K562 (cell line): Measurements from ENCODE around the gene ARHGEF33. TPM values are rescaled to one million over a fixed set of nuclear protein-coding genes. Genes with fewer than 3 reads are reported as not detected.

Experiments used
- CBX2 ChIP-seq: fragments of 200-600 bp; sonication (generic); IDR thresholded peaks from one replicate; pipeline ENCODE4 v1.6.1; 2012; ENCODE audit warnings: mild to moderate bottlenecking, low read length, inconsistent platforms; ENCODE audit not compliant: insufficient read depth, poor library complexity, severe bottlenecking
- CBX5 ChIP-seq: IDR thresholded peaks from 2 replicates; pipeline ENCODE4 v1.6.1; 2014; ENCODE audit warnings: low read depth, borderline replicate concordance
- DPF2 ChIP-seq: fragments of 450-650 bp; IDR thresholded peaks from 2 replicates; pipeline ENCODE4 v1.6.1; 2016
- FIP1L1 ChIP-seq: fragments of 200-400 bp; formaldehyde crosslinking; IDR thresholded peaks from 2 replicates; pipeline ENCODE4 v1.6.1; 2018; ENCODE audit warnings: mild to moderate bottlenecking, low read depth, low read length; ENCODE audit not compliant: poor library complexity, severe bottlenecking
- GATAD2A ChIP-seq: fragments of 450-650 bp; IDR thresholded peaks from 2 replicates; pipeline ENCODE4 v1.6.1; 2017
- HEY1 ChIP-seq: fragments of 250-450 bp; sonication (Bioruptor Pico); IDR thresholded peaks from 2 replicates; pipeline ENCODE4 v1.5.0; 2020; ENCODE audit warnings: mild to moderate bottlenecking, moderate library complexity, borderline replicate concordance
- HOMEZ ChIP-seq: fragments of 250-450 bp; sonication (Bioruptor Pico); IDR thresholded peaks from 2 replicates; pipeline ENCODE4 v1.4.0; 2020; ENCODE audit warnings: mild to moderate bottlenecking, moderate library complexity
- ID3 ChIP-seq, 2 experiments: fragments of 250-450 bp in 1 of 2; fragments of 450-650 bp in 1 of 2; sonication (Bioruptor Pico) in 1 of 2; IDR thresholded peaks; 2 replicates each; pipeline versions ENCODE4 v1.6.1 to v1.8.0; 2016 to 2021; ENCODE audit warnings: mild to moderate bottlenecking in 2 of 2, moderate library complexity in 2 of 2, missing compliant biosample characterization in 1 of 2, missing genetic modification characterization in 1 of 2
- MITF ChIP-seq: IDR thresholded peaks from 2 replicates; pipeline ENCODE4 v1.6.1; 2014; ENCODE audit warnings: antibody characterized with exemption
- MNT ChIP-seq, 2 experiments: fragments of 450-650 bp; conservative IDR thresholded peaks; 2 replicates each; pipeline ENCODE4 v1.6.1; 2017; ENCODE audit warnings: mild to moderate bottlenecking in 2 of 2, moderate library complexity in 2 of 2
- NONO ChIP-seq, 2 experiments: fragments of 200-400 bp in 1 of 2; fragments of 450-650 bp in 1 of 2; formaldehyde crosslinking in 1 of 2; IDR thresholded peaks; 2 replicates each; pipeline ENCODE4 v1.6.1; 2017; ENCODE audit warnings: low read depth in 2 of 2, mild to moderate bottlenecking in 2 of 2, moderate library complexity in 2 of 2, low read length in 1 of 2
- NUFIP1 ChIP-seq: fragments of 450-650 bp; IDR thresholded peaks from 2 replicates; pipeline ENCODE4 v1.6.1; 2018; ENCODE audit not compliant: partially characterized antibody
- SOX6 ChIP-seq: fragments of 450-650 bp; IDR thresholded peaks from 2 replicates; pipeline ENCODE4 v1.6.1; 2014; ENCODE audit warnings: mild to moderate bottlenecking
- TRIM25 ChIP-seq: fragments of 450-650 bp; IDR thresholded peaks from 2 replicates; pipeline ENCODE4 v1.7.0; 2016; ENCODE audit warnings: borderline replicate concordance
- UBTF ChIP-seq, 2 experiments: IDR thresholded peaks; 2 replicates each; pipeline ENCODE4 v1.6.1; 2012; ENCODE audit warnings: improper control_type of control experiment in 2 of 2, low read depth in 2 of 2, low read length in 2 of 2, borderline replicate concordance in 1 of 2
- ZNF668 ChIP-seq: fragments of 250-450 bp; sonication (Bioruptor Pico); IDR thresholded peaks from 2 replicates; pipeline ENCODE4 v1.8.0; 2022; ENCODE audit warnings: mild to moderate bottlenecking, inconsistent platforms
- polyA plus RNA-seq, 8 experiments: library from polyadenylated mRNA; depleted of rRNA in 4 of 8; stranded (reverse) in 5 of 8; unstranded in 3 of 8; fragments of >200 nt; fragmentation: Nextera tagmentation in 2 of 8; fragmentation: Illumina TruSeq in 1 of 8; extraction: Ambion mirVana in 2 of 8; extraction: Trizol in 1 of 8; gene quantifications; 2 replicates each; pipeline versions ENCODE4 v1.2.1 to v1.2.3, GENCODE V29; 2011 to 2014; ENCODE audit warnings: inconsistent platforms in 1 of 8, missing spikeins in 1 of 8
- total RNA-seq, 7 experiments: library from RNA; depleted of rRNA in 6 of 7; stranded (reverse); fragments of >200 nt in 6 of 7; fragmentation: Illumina TruSeq in 2 of 7; extraction: Trizol in 2 of 7; gene quantifications; 2 replicates each; pipeline versions ENCODE4 v1.2.1 to v1.2.3, GENCODE V29; 2011 to 2021; ENCODE audit warnings: low replicate concordance in 1 of 7

Gene ARHGEF33
- total and polyA plus RNA-seq, 9 of the 15 experiments (the other 6 are each of a cell fraction or from before 2014, with no cell fraction given) = 0.01 to 0.08 (median 0.03) TPM; not detected in 5

GRCh38 chr2:38875576-38876367 is 13.9 kb upstream of the ARHGEF33 start, which contains the start of the genes DHX57 and MORN2 (continued):
- TF ChIP-seq MITF (no peak), NUFIP1 (no peak), CBX5 (no peak), FIP1L1 (no peak), ZNF668 (CRISPR knock-in tag) (no peak), HOMEZ (CRISPR knock-in tag) (no peak), GATAD2A (no peak), DPF2 (no peak), HEY1 (CRISPR knock-in tag) (no peak), UBTF (IDR thresholded peaks at IDR 0.05; ENCODE audit: borderline replicate concordance in 1 of 2, low read depth in 2 of 2, low read length in 2 of 2) (0 out of 4 replicates have a peak, but pooled peaks of 1 of the 2 experiments have one; percentile 16), ID3 (CRISPR knock-in tag; IDR thresholded peaks at IDR 0.05) (no peak), ID3 (tag; IDR thresholded peaks at IDR 0.05) (no peak), MNT (conservative IDR thresholded peaks at IDR 0.05) (peak; percentile 45 to 80; a peak in 3 of 4 replicates), NONO (IDR thresholded peaks at IDR 0.05; ENCODE audit: low read depth in 2 of 2, low read length in 1 of 2) (peak in 1 of 2 experiments; percentile 97; a peak in 2 of 4 replicates), SOX6 (peak; percentile 18; the same call in 1 of the 2 replicates), TRIM25 (no peak), CBX2 (no peak)
